GM21723 (cell line): Measurements from ENCODE around the gene PHF23.
A peak's percentile ranks its signal among the peaks of the same experiment; 100 is the strongest.

Experiments used
- ATAC-seq: cut with Tn5 transposase; IDR thresholded peaks from one replicate; pipeline ENCODE4 v1.9.1; 2021; ENCODE audit warnings: mild to moderate bottlenecking, moderate library complexity; ENCODE audit not compliant: unreplicated experiment

The PHF23 gene

GRCh38 chr17:7221278-7222092 is 17.8 kb downstream of the PHF23 start:
- ATAC-seq, result no peak

GRCh38 chr17:7220593-7221277 is 18.5 kb downstream of the PHF23 start:
- no peak for ATAC-seq

GRCh38 chr17:7219812-7220592 is 19.3 kb downstream of the PHF23 start, which contains the start of the genes ACADVL and DLG4:
ACADVL (plus strand) TSS chr17:7219938; CDS start chr17:7219985, 47 bp downstream.
DLG4 (minus strand) TSS chr17:7219836.
- peak; percentile 50 for ATAC-seq

GRCh38 chr17:7219229-7219811 is 19.9 kb downstream of the PHF23 start:
- no peak for ATAC-seq

GRCh38 chr17:7218758-7219157 is 20.5 kb downstream of the PHF23 start:
- no peak for ATAC-seq

GRCh38 chr17:7218166-7218565 is 21.1 kb downstream of the PHF23 start:
- no peak for ATAC-seq

- no peak for ATAC-seq
Observed at GRCh38 chr17:7217113-7217987, 21.9 kb downstream of the PHF23 start.

GRCh38 chr17:7216242-7217112 is 22.8 kb downstream of the PHF23 start:
- ATAC-seq, result no peak

GRCh38 chr17:7215652-7216180 is 23.5 kb downstream of the PHF23 start:
- no peak for ATAC-seq

- no peak for ATAC-seq
Observed at GRCh38 chr17:7215136-7215638, 24.1 kb downstream of the PHF23 start.

GRCh38 chr17:7214300-7215135 is 24.7 kb downstream of the PHF23 start:
- ATAC-seq, result peak; percentile 69

GRCh38 chr17:7213895-7214299 is 25.4 kb downstream of the PHF23 start:
- no peak for ATAC-seq

- no peak for ATAC-seq
Observed at GRCh38 chr17:7211491-7212273, 27.6 kb downstream of the PHF23 start.

GRCh38 chr17:7208754-7209460 is 30.4 kb downstream of the PHF23 start:
- ATAC-seq, result no peak

- no peak for ATAC-seq
Observed at GRCh38 chr17:7208027-7208571, 31.2 kb downstream of the PHF23 start.
